ENCODE data around the gene AGRP.
"Not testable (repeated sequence)": the region's sequence is repeated elsewhere in the genome, so short reads cannot be mapped to it uniquely, and the experiment has no call there.

AGRP gene

DNA sequence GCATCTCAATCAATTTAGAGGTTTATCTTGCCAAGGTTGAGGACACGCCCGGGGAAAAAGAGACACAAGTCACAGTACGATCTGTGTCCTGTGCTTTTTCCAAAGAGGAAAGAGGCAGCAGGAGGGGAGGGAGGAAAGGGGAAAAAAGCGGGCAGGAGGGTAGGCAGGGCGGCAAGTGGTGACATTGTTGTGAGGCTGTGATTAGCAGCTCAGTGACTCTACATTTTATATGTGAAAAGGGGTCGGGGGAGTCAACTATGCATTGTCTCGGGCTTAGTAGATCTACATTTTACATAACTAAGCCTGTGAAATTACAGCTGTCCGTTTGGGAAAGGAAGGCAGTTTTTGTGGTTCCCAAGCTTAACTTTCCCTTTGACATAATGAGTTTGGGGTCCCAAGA is 23.1 kb upstream of the AGRP start:
- H3K4me3 ChIP-seq (ENCODE audit: low read depth, low read length) = no peak overlapping the region
- no peak for DNase-seq (ENCODE audit: low read depth)

DNA sequence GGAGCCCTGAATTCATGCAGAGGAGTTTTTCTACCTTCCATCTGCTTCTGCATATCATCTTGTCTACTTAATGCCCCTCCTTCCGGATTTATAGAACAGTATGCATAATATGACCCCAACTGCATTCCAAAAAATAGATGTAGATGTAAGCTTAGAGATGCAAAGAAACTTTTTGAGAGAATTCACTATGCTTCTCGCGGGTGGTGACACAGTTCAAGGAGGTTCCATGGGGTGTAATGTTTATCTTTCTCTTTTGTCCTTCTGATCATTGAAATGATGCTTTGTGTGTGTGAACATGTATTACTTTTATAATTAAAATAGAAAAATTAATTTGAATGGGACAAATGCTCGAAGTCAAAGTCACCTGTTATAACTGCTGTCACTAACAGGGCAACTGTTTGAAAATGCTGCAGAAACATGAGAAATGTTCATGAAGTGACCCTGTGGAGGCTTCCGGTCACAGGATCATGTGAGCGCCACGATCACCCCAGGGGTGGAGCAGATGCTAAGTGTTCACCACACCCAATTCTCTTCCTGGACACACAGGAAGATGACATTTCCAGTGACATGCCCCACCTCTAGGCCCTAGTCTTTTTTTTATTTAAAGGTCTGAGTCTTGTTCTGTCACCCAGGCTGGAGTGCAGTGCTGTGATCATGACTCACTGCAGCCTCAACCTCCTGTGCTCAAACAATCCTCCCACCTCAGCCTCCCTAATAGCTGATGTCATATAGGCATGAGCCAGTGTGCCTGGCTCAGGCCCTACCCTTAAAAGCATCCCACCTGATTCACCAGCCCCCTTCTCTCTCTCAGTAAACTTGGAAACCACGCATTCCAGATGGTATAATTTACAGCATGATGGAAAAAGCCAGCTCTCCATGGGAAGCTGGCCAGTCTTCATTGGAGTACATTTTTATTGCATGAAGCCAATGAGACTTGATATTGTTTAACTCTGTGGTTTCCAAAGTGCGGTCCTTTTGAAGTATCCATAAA is 21.0 kb upstream of the AGRP start:
- no peak overlapping the region for H3K4me3 ChIP-seq (ENCODE audit: low read depth, low read length)
- no peak for DNase-seq (ENCODE audit: low read depth)

DNA sequence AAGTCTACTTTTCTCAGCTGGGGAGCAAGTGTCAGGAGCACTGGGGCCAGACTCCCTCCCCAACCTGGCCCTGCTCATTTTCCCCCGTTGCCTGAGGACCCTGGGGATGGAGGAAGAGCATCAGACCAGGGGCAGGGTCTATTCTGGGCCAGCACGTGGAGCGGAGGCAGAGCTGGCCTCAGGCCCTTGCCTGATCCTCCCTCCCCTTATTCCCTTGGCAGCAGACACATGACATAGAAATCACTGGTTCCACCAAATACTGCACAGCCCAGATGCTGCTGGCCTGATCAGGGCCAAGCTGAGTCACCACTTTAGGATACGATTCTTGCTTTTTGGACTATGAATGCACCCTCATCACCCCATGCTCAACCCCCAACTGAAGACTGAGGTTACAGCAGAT is 15.8 kb upstream of the AGRP start:
- no peak for DNase-seq (ENCODE audit: low read depth)
- no peak overlapping the region for H3K4me3 ChIP-seq (ENCODE audit: low read depth, low read length)

DNA sequence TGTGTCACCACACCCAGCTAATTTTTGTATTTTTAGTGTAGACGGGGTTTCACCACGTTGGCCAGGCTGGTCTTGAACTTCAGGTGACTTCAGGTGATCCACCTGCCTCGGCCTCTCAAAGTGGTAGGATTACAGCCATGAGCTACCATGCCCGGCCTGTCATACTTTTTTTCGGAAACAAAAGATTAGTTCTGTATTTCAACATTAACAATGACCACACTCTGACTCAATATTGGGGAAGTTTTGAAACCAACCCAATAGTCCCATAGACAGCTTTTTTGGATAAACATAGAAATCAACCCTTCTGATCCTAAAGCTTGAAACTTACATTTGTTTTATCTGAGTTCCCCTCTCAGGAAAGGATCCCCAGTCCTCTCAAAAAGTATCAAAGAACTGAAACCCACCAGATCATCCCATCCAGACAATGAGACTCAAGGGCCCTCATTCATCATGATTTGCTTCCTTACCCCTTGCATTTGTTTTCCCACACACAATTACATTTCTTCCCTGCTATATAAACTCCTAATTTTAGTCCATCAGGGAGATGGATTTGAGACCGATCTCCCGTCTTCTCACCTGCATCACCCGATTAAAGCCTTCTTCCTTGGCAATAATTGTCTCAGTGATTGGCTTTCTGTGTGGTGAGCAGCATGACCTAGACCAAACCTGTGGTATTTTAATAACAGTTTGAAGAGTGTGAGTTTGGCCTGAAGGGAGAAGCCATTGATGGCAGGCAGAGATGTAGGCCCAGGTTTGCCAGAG is 7.2 kb upstream of the AGRP start:
- no peak for DNase-seq (ENCODE audit: low read depth)
- H3K4me3 ChIP-seq (ENCODE audit: low read depth, low read length) = no peak overlapping the region

DNA sequence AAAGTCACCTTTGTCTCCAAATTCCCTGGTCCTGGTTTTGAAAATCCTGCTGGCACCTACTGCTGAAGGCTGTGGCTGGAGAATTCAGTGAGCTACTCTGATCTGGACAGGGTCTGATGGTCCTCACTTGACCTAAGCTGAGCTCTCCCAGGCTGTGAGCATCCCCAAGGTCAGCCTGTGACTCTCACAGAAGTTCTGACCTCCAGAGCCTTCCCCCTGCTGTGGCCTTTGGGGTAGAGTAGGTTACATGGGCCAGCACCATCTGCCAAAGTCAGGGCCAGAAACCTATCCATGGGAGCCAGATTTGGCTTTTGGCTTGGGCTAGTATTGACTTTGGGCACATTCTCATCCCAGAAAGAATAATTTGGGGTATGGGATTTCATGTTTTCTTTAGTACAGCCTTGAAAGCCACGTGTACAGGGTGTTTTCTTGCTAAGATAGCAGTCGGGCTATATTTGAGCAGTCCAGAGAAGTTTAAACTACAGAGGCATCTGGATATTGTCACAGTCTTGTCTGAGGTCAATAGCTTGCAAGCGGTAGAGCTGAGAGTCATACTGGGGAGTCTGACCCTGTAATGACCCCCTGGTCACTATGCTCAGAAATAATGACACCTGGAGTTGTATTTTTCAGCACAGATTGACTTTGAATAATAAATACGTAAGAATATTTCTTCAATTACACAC is 6.2 kb upstream of the AGRP start:
- no peak overlapping the region for H3K4me3 ChIP-seq (ENCODE audit: low read depth, low read length)
- no peak for DNase-seq (ENCODE audit: low read depth)

DNA sequence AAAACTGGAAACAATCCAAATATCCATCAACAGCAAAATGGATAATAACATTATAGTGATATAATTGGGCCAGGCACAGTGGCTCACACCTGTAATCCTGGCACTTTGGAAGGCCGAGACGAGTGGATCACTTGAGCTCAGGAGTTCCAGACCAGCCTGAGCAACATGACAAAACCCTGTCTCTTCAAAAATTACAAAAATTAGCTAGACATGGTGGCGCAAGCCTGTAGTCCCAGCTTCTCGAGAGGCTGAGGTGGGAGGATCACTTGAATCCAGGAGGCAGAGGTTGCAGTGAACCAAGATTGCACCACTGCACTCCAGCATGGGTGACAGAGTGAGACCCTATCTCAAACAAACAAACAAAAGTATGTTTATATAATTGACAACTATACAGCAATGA is 4.2 kb upstream of the AGRP start:
- DNase-seq (ENCODE audit: low read depth); H3K4me3 ChIP-seq (ENCODE audit: low read depth, low read length): not testable (repeated sequence)

DNA sequence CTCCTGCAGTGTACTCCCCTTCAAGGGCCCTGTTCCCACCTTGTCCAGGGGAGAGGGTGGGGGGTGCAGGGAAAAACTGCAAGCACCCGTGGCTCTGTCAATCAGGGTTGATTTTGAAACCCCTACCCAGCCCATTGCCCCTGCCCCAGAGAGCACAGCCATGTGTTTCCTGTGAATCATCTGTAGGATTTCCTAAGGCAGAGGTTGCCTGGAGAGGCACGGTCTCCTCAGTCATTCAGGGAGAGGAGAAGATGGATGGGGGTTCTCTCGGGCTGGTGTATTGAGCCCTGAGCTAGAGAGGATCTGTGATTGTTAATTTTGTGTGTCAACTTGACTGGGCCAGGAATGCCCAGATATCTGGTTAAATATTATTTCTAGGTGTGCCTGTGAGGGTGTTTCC is 3.5 kb upstream of the AGRP start:
- DNase-seq (ENCODE audit: low read depth) = no peak
- no peak overlapping the region for H3K4me3 ChIP-seq (ENCODE audit: low read depth, low read length)

DNA sequence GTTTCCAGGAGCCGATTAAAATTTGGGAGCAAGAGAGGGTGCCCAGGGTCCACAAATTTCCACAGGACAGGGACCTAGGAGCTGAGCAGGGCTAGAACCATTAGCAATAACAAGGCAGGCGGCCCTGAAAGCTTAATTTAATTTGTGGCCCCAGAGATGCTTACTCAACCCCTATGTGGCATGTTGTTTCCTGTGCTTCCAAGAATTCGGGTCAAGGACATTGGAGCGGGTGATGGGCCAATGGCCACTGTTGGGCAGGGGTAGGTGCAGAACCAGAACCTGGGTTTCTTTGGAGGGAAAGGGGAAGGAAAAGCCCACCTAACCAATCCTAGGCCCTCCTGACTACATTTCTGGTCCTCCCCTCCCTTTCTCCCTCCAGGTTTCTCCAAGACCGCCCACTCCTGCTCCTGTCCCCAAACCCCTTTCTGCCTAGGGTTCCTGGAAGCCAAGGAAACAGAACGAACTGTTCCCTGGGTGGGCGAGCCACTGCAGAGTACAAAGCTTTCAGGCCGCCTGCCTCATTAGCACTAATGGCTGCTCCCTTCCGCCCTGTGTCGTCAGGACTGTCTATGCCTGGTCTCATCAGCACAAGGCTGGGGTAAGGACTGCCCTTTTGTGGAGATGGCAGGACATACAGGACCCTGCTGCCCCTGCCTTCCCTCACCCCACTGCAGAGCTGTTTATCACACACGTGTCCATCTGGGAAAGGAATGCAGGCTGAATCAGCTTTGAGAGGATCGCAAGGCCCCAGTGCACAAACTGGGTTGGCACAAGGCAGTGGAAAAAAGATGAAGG is 581 bp upstream of the AGRP start:
- H3K4me3 ChIP-seq (ENCODE audit: low read depth, low read length) = no peak overlapping the region
- DNase-seq (ENCODE audit: low read depth) = no peak

DNA sequence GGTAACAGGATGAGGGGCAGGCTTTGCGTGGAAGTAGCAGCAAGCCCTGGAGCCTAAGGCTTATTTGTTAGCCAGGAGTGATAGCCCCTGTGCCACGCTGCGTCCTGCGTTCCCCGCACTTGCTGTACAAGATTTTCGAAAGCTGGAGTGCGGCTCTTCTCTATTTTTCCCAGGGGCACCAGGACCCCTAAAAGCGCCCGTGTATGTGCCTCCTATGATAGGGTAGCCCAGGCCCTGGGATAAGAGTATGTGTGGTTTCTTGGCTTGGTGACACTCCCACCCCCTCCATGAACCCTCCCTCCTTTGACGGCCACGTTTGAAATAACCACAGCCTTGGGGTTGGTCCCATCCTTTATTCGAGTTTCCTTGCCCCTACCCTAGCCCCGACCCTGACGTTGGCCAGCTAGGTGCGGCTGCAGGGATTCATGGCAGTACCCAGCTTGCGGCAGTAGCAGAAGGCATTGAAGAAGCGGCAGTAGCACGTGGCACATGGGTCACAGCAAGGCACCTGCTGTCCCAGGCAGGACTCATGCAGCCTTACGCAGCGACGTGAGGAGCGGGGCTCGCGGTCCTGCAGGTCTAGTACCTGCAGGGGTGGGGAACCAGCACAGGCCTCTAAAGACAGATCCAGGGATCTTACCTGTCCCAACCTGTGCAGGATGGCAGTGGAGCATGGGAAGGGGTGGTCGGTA is 968 bp downstream of the AGRP start:
- no peak for DNase-seq (ENCODE audit: low read depth)
- peak overlapping the region; percentile 99 for H3K4me3 ChIP-seq (ENCODE audit: low read depth, low read length)

DNA sequence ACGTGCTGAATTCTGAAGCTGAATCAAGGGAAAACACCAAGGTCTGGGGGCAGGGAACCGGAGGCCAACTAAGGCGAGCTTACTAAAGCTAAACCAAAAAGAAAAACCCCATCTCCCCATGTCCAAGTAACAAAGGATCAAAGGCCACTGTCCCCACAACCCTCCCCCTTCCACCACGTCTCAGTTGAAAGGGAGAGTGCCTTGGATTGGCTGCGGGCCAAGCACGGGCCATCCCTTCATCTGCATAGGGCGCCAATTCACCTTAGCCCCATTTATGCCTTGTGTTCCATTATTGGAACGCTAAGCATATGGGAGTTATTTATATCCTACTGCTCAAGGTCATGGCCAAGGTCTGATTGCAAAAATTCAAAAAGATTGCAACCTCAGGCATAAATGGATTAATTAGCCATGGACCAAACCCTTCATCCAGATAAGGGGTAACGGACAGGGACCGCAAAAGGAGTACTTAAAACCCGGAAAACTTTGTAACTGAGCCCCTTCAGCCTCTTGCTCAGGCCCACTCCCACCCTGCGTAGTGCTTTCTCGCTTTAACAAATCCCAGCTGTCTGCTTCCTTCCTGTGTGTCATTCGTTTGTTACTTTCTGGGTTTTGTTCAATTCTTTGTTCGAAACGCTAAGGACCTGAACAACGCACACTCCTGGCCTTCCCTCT is 1.6 kb downstream of the AGRP start:
- no peak for DNase-seq (ENCODE audit: low read depth)
- H3K4me3 ChIP-seq (ENCODE audit: low read depth, low read length) = peak overlapping the region; percentile 99

DNA sequence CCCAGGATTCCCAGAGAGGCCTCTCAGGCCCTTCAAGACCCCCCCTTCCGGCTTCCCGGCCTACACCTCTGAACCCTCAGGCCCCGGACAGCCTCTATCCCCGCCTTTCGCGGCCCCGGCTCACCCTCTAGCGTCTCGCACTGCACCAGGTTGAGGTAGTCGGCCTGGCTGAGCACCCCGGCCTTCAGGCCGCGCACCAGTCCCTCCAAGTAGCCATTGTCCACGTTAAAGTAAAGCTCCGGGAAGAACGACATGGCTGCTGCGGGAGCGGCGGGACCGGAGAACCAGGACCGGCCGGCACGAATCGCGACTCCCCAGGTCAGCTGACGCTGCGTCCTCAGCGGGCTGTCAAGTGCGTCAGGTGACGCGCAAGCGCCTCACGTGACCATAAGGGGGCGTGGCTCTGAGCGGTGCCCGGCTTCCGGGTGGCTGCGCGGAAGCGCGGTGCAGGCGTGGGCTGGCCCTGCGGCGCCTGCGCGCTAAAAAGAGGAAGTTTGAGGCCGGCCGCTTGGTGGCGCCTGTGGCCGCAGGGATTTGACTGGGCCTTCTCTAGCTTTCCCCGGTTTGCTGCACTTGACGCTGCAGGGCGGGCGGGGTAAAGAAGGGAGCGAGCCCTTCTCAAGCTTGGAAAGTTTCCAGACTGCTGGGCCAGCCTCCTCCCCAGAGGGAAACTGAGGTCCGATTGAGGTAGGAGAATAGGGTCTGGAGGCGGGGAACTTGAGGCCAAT is 2.4 kb downstream of the AGRP start, which contains the start of gene ATP6V0D1:
Gene ATP6V0D1 (minus strand): TSS at position 325 of the 728 bp plus-strand sequence. CDS start 71 bp downstream, at position 254.
- peak; percentile 90 for DNase-seq (ENCODE audit: low read depth)
- H3K4me3 ChIP-seq (ENCODE audit: low read depth, low read length) = peak within 1 kb of the TSS; percentile 99

DNA sequence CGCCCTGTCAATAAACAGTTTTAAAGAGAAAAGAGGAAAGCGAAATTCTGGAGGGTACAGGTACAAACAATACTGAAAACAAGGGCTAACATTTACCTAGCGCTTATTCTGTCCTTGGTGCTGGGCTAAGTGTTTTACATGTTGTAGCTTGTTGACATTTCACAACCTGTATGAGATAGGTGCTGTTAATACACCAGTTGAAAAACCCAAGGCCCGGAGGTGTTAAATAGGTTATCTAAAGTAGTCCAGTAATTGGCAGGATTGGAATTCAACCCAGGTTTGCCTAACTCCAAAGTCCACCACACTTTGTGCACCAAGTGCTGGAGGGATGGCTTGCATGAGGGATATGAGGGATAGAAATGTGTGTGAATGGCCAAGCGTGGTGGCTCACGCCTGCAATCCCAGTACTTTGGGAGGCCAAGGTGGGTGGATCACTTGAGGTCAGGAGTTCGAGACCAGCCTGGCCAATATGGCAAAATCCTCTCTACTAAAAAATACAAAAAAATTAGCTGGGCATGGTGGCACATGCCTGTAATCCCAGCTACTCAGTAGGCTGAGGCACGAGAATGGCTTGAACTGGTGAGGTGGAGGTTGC is 5.3 kb downstream of the AGRP start:
- no peak overlapping the region for H3K4me3 ChIP-seq (ENCODE audit: low read depth, low read length)
- no peak for DNase-seq (ENCODE audit: low read depth)

DNA sequence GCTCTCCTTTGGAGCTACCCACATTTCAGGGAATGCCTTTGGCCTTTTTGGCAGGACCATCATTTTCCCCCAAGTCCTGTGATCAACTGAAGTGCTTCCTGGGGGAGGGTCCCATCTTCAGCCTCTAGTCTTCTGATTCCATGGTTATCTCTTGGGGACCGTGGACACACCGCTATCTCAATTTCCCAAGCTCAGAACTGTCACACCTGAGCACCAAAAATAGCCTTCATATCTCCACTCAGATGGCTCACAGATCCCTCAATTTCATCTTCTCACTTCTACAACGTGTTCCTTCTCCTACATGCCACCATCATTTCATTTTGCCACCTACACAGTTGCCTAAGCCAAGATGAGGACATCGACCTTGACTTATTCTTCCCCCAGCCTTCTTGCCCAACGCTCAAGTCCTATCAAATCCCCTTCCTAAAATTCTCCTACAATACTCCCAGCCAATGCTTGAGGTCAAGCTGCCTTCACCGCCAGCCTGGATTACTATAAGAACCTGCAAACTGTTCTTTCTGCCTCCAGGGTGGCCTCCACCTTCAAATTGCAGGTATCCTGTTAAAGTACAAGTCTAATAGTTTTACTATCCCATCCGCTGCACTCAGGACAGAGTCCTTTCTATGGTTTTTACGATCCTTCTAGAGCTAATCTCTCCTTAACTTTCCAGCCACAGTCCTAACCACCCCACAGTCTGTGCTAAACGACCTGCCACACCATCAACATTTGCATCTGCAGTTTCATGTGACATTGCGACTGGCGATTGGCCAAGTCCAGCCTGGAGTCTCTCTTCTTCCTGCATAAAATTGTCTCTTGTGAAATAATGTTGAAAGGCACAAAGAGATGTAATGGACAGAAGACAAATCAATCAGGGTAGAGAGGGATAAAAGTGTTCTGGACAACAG is 8.5 kb downstream of the AGRP start:
- DNase-seq (ENCODE audit: low read depth) = no peak
- no peak overlapping the region for H3K4me3 ChIP-seq (ENCODE audit: low read depth, low read length)

DNA sequence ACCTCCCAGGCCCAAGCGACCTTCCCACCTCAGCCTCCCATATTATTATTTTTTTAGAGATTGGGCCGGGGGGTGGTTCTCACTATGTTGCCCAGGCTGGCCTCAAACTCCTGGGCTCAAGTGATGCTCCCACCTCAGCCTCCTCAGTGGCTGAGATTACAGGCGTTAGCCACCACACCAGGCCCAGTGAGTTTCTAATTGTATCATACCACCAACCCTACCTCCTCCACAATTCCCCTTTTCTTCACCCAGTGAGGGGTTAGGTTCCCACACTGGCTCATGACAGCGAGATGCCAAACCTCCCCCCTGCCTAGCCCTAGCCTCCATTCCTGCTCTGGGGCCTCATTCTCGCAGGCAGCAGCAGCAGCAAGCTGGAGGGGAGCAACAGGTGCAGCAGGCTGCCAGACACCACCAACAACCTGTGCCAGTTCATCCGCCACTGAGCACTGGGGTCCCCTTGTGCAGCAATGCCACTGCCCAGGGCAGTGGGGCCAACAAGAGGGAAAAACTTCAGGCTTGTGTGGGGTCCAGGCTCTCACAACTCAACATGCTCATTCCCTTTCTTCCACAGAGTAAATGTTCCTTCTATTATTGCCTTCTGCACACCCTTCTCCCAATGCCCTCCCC is 11.5 kb downstream of the AGRP start:
- no peak overlapping the region for H3K4me3 ChIP-seq (ENCODE audit: low read depth, low read length)
- no peak for DNase-seq (ENCODE audit: low read depth)

DNA sequence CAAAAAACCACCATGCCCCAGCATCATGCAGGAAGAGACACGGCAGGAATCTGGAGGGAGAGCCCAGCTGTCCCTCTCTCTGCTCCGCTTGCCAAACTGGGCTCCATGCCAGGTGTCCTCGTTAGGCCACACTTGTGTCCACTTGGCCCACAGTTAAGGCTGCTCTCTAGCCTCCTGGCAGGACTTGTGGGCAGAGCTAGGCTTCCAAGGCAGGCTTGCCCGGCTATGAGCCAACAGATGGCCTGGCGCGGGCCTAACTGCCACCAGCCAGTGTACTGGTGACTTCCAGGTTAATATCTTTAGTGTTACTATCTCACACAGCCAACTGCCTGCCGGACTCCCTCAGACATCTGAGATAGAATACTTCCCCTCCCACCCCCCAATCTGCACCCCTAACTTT is 13.0 kb downstream of the AGRP start:
- DNase-seq (ENCODE audit: low read depth) = no peak
- no peak overlapping the region for H3K4me3 ChIP-seq (ENCODE audit: low read depth, low read length)

DNA sequence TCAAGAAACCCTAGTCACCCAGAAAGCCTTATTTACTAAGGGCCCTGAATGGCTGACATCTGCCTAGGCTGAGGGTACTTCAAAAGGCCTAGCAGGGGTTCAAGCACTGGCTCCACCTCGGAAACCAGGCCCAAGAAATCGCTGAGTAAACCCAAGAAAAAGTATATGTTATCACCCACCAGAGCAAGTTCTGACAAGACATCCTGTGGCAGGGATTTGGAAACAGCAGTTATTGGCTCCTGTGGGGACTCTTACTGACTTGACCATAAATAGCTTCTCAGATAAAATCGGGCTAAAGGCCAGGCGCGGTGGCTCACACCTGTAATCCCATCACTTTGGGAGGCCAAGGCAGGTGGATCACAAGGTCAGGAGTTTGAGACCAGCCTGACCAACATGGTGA is 14.6 kb downstream of the AGRP start:
- DNase-seq (ENCODE audit: low read depth) = no peak
- no peak overlapping the region for H3K4me3 ChIP-seq (ENCODE audit: low read depth, low read length)

Measured in skeletal muscle cell (primary cell).